ENCODE data around the gene TSHZ3. TPM values are rescaled to one million over a fixed set of nuclear protein-coding genes. Genes with fewer than 3 reads are reported as not detected.

The TSHZ3 gene
- total RNA-seq, 4 donors from 2014 or later: 1.6 to 4.0 (median 3.5) TPM

DNA sequence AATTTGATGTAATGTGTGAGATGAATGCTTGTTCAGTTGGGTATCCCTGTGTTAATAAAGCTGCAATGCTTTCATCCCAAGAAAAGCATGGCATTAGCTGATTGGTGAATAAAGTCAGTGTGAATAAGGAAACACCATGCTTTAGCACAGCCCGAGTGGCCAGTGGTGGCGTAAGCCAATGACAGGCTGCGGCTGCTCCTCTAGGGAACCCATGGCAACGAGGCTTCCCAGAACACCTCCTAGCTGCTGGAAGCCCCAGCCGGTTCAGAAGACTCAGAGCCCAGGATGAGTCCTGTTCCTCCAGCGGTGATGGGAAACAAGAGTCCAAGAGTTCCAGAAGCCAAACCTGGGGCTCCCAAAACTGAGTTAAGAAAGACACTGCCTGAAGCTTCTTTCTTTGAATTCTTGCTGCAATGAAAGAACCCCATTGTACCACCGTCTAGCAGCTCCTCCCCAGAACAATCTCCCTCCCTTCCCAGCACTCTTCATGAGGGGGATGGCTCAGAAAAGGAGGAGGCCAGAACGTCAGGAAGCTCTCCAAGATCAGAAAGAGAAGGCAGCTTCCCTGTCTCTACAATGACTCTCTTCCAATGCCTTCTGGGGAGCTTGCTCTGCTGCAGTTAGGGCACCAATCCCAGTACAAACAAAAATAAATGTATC is 58.2 kb downstream of the TSHZ3 start:
- intact Hi-C loops (cut with DNase I; ENCODE audit: low total_unique reads): no loop called here
- DNase-seq (ENCODE audit: low spot score in 2 of 2): no peak

DNA sequence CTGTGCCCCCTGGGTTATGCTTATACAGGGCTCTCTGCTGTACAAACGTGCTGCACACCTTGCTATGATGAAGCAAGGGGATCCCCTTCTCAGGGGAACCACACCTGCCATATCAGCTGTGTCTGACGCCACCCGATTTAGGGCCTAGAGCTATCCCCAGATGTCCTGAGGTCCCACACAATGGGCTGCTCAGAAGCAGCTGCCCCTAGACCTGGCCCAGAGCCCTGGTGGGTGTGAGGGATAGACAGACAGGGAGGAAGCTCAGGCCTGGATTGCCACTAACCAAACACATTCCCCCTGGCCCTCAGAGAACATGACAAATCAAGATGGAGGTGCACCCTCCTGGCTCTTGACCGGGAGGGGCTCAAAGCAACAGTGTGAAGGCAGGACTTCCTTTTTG is 59.3 kb downstream of the TSHZ3 start:
- DNase-seq (ENCODE audit: low spot score in 2 of 2): no peak
- WGBS, 2 donors: 83 to 88% methylated on average over 4 of the region's 4 CpGs
- TF ChIP-seq POLR2A (IDR thresholded peaks at IDR 0.05): no peak
- TF ChIP-seq, protein P1, sequence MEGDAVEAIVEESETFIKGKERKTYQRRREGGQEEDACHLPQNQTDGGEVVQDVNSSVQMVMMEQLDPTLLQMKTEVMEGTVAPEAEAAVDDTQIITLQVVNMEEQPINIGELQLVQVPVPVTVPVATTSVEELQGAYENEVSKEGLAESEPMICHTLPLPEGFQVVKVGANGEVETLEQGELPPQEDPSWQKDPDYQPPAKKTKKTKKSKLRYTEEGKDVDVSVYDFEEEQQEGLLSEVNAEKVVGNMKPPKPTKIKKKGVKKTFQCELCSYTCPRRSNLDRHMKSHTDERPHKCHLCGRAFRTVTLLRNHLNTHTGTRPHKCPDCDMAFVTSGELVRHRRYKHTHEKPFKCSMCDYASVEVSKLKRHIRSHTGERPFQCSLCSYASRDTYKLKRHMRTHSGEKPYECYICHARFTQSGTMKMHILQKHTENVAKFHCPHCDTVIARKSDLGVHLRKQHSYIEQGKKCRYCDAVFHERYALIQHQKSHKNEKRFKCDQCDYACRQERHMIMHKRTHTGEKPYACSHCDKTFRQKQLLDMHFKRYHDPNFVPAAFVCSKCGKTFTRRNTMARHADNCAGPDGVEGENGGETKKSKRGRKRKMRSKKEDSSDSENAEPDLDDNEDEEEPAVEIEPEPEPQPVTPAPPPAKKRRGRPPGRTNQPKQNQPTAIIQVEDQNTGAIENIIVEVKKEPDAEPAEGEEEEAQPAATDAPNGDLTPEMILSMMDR (IDR thresholded peaks at IDR 0.05): no peak
- intact Hi-C loops (cut with DNase I; ENCODE audit: low total_unique reads): no loop called here
- H3K4me3 ChIP-seq (ENCODE audit: low read depth, poor library complexity, severe bottlenecking): no peak overlapping the region

More for the DNA sequence above, 58.2 kb downstream of the TSHZ3 start:
- no peak overlapping the region for H3K4me3 ChIP-seq (ENCODE audit: low read depth, poor library complexity, severe bottlenecking)
- 67 to 79% methylated on average over 8 of the region's 8 CpGs for WGBS, 2 donors
- TF ChIP-seq, protein P1 (IDR thresholded peaks at IDR 0.05): no peak
- TF ChIP-seq POLR2A (IDR thresholded peaks at IDR 0.05): no peak

DNA sequence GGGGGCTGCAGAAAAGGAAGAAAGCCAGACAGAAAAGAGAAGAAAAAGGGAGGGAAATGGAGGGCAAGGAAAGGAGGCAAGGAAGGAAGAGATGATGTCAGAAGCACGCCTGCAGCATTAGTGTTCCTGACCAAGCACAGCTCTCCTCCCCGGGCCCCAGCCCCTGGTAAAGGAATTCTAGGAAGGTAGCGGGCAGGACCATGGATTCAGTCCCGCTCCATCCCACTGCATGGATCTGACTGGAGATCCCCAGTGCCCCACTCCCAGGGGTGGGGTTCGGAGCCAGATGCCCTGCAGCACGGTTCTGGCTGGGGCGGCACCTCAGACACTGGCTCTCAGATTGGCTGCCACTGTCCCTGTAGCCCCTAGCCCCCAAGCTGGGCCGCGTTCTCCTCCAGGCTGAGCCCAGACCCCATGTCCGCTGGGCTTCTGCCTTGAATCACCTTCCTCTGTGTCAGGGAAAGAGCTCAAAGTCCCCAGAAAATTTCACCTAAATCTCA is 59.8 kb downstream of the TSHZ3 start:
- no peak for TF ChIP-seq POLR2A (IDR thresholded peaks at IDR 0.05)
- TF ChIP-seq, protein P1 (IDR thresholded peaks at IDR 0.05): no peak
- intact Hi-C loops (cut with DNase I; ENCODE audit: low total_unique reads): no loop called here
- WGBS, 2 donors: 83 to 92% methylated on average over 10 of the region's 10 CpGs
- DNase-seq (ENCODE audit: low spot score in 2 of 2): no peak
- no peak overlapping the region for H3K4me3 ChIP-seq (ENCODE audit: low read depth, poor library complexity, severe bottlenecking)

DNA sequence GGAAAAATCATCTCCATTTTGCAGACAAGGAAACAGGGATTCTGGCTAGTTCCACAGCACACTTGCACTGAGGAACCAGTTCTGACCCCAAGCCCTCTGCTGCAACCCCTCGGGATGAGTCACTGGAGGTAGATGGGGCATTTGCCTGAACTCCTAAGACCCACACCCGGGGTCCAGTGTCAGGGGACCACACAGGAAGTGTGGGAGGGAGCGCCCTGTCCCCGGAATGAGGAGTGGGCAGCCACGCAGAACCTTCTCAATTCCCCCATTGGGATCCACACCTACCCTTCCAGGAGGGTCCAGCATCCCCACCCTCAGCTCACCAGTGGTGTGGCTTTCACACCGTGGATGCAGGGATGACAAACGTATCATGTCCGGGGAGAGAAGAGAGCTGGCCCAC is 62.7 kb downstream of the TSHZ3 start:
- no peak for DNase-seq (ENCODE audit: low spot score in 2 of 2)
- TF ChIP-seq POLR2A (IDR thresholded peaks at IDR 0.05): no peak
- TF ChIP-seq, protein P1 (IDR thresholded peaks at IDR 0.05): no peak
- intact Hi-C loops (cut with DNase I; ENCODE audit: low total_unique reads): no loop called here
- no peak overlapping the region for H3K4me3 ChIP-seq (ENCODE audit: low read depth, poor library complexity, severe bottlenecking)
- 85 to 88% methylated on average over 8 of the region's 8 CpGs for WGBS, 2 donors

DNA sequence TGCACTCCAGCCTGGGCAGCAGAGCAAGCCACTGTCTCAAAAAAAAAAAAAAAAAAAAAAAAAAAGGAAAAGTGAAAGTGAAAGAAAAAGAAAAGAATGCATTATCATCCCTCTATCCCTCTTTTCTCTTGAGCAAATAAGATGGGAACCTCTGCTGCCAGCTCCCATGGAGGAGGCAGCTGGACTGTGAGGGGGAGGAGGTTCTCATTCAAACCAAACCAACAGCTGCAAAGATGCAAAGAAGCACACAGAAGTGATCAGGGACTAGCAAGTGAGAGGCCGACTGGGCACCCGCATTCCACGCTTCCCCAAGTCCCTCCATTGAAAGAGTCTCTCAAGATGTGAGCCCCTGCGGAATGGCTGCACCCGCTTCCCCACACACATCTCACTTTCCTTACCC is 63.5 kb downstream of the TSHZ3 start:
- WGBS, 2 donors: 63 to 84% methylated on average over 5 of the region's 5 CpGs
- intact Hi-C loops (cut with DNase I; ENCODE audit: low total_unique reads): no loop called here

More for the DNA sequence above, 63.5 kb downstream of the TSHZ3 start:
- TF ChIP-seq POLR2A (IDR thresholded peaks at IDR 0.05): no peak
- TF ChIP-seq, protein P1 (IDR thresholded peaks at IDR 0.05): no peak
- H3K4me3 ChIP-seq (ENCODE audit: low read depth, poor library complexity, severe bottlenecking): no peak overlapping the region
- DNase-seq (ENCODE audit: low spot score in 2 of 2): no peak

All from lower leg skin (tissue), 4 donors.